HepG2 (cell line): Measurements from ENCODE around the gene MYO5B.

ENCODE experiments used
- CCAR2 ChIP-seq: fragments of 200-400 bp; formaldehyde crosslinking; optimal IDR thresholded peaks from 2 replicates; pipeline ENCODE3; 2018; ENCODE audit warnings: low read depth, mild to moderate bottlenecking, low read length, moderate library complexity
- CTCF ChIP-seq: sonication (generic); formaldehyde crosslinking; IDR thresholded peaks from 2 replicates; pipeline ENCODE4 v1.5.0; 2020; ENCODE audit warnings: mild to moderate bottlenecking, missing genetic modification reagents, moderate library complexity
- MNT ChIP-seq: fragments of 450-650 bp; IDR thresholded peaks from 2 replicates; pipeline ENCODE4 v1.6.1; 2016
- MTA3 ChIP-seq: sonication (generic); formaldehyde crosslinking; IDR thresholded peaks from 2 replicates; pipeline ENCODE4 v1.4.0; 2020; ENCODE audit warnings: missing genetic modification reagents
- MZF1 ChIP-seq: sonication (generic); formaldehyde crosslinking; IDR thresholded peaks from 2 replicates; pipeline ENCODE4 v1.8.1; 2023; ENCODE audit warnings: mild to moderate bottlenecking, missing genetic modification reagents, borderline replicate concordance
- RAD21 ChIP-seq: fragments of 450-650 bp; formaldehyde crosslinking; IDR thresholded peaks from 2 replicates; pipeline ENCODE4 v1.5.0; 2020; ENCODE audit warnings: mild to moderate bottlenecking
- YY1 ChIP-seq: IDR thresholded peaks from 2 replicates; pipeline ENCODE4 v1.6.1; 2011; ENCODE audit warnings: low read length, low read depth, moderate library complexity, mild to moderate bottlenecking; ENCODE audit not compliant: insufficient read depth, insufficient replicate concordance
- ZNF138 ChIP-seq: sonication (generic); formaldehyde crosslinking; IDR thresholded peaks from 2 replicates; pipeline ENCODE4 v1.5.0; 2020; ENCODE audit warnings: mild to moderate bottlenecking, low read depth, missing genetic modification reagents
- ZNF512 ChIP-seq: sonication (generic); formaldehyde crosslinking; IDR thresholded peaks from 2 replicates; pipeline ENCODE4 v1.4.0; 2020; ENCODE audit warnings: mild to moderate bottlenecking, missing genetic modification reagents

- no peak for TF ChIP-seq ZNF512
- TF ChIP-seq CTCF = no peak
- TF ChIP-seq YY1 = no peak
- TF ChIP-seq MZF1 (CRISPR knock-in tag) = no peak
- TF ChIP-seq MTA3 (CRISPR knock-in tag) = no peak
- no peak for TF ChIP-seq RAD21 (CRISPR knock-in tag)
- no peak for TF ChIP-seq CCAR2
- TF ChIP-seq ZNF138 (CRISPR knock-in tag) = no peak
- TF ChIP-seq MNT = no peak
These were observed 164.8 kb downstream of the MYO5B start for GRCh38 chr18:50030146-50030545.
